Ovary (tissue), 3 donors: ENCODE data around the gene STEAP3.

Source experiments
- CTCF ChIP-seq, 3 donors: fragments of 450-650 bp in 2 of 3; fragments of 200-600 bp in 1 of 3; IDR thresholded peaks; one replicate each; pipeline versions ENCODE4 v1.5.1 to v1.8.0; 2016 to 2022; ENCODE audit warnings: antibody characterized with exemption in 3 of 3, mild to moderate bottlenecking in 1 of 3
- EP300 ChIP-seq: sonication (generic); formaldehyde crosslinking; IDR thresholded peaks from one replicate; pipeline ENCODE4 v1.6.1; 2017; ENCODE audit warnings: antibody characterized with exemption
- POLR2A ChIP-seq: fragments of 450-650 bp; IDR thresholded peaks from one replicate; pipeline ENCODE4 v1.6.1; 2017; ENCODE audit warnings: antibody characterized with exemption, mild to moderate bottlenecking, moderate library complexity
- donor health status: DM: no; HTN: no; CAD: no.

- TF ChIP-seq CTCF (IDR thresholded peaks at IDR 0.05) (no peak), POLR2A (no peak), EP300 (no peak)
Observed at GRCh38 chr2:119195887-119196286, 27.7 kb upstream of the STEAP3 start.
